GM21447 (cell line): ENCODE results near the gene UBASH3A.

Source experiments
- ATAC-seq: cut with Tn5 transposase; IDR thresholded peaks from one replicate; pipeline ENCODE4 v1.9.1; 2021; ENCODE audit not compliant: unreplicated experiment

The UBASH3A gene

DNA sequence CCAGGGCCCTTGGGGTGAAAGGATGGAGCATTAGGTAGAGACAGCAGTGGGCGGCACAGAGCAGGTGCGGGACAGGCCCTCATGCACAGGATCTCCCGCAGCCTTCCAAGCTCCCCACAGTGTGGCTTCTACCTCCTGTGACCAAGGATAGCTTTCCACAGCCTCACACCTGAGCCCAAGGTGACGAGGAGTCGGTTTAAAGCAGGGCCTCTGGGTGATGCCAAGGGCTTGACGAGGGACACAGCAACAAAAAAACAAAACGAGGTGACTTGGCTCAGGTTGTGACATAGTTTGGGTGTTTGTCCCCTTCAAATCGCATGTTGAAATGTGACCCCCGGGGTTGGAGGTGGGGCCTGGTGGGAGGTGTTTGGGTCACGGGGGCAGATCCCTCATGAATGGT is 77.0 kb downstream of the UBASH3A start:
- no peak for ATAC-seq

DNA sequence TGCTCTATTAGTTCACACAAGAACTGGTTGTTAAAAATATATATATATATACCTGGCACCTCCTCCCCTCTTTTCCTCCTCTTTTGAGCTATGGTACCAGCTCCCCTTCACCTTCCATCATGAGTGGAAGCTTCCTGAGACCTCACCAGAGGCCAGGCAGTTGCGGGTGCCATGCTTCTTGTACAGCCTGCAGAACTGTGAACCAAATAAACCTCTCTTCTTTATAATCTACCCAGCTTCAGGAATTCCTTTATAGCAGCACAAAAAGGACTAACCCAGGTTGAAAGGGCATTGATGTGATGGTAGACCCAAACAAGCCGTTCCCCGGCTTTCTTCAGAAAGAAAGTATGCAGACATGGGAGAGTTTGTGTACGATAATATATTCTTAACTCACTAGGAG is 77.5 kb downstream of the UBASH3A start:
- ATAC-seq: no peak

DNA sequence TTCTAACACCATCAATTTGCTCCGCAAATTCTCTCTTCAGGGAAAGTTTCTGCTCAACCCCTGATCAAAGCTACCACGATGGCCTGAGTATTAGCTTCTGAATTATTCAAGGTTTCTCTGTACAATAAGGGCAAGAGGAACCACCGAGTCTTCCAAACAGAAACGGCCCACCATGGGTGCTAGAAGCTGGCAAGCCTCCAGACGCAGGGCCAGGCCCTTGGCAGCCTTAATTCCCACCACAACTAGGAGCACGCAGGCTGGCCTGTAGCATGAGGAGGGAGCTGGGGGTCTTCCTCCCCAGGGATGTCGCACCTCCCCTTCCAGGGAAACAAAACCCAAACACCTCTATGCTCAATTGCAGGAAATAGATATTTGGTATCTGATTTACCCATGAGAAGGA is 81.3 kb downstream of the UBASH3A start:
- no peak for ATAC-seq

DNA sequence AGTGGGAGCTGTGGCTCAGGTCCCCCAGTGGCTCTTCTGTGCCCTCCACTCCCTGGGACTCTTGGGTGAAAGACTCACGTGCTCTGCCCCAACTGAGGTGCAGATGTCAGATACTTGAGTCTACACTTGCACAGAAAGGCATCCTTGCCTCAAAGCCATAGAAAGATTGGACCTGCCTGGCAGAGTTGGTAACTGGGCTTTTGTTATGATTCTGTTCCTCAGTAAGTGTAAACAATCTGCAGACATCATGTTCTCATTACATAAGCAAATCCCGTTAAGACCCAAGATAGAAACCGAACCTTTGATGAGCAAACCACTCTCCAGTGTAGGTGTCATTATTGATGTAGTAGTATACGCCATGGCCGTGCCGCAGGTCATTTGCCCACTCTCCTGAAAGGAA is 82.4 kb downstream of the UBASH3A start:
- no peak for ATAC-seq

DNA sequence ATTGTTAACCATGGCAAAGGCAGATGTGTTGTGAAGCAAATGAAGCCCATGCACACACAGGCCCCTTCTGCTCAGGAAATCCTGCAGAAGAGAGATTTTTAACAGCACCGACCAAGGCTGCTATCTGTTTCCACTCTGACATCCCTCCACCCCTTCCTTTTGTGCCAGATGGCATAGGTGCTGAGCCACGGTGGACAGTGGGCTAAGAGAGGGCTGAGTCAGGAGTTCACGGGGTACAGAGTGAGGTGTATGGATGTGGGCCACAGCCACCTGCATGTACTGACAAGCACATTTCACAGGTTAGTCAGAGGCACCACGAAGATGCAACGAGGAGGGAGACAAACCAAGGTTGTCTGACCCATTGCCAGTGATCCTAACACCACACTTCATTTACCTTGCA is 82.8 kb downstream of the UBASH3A start:
- ATAC-seq: no peak

DNA sequence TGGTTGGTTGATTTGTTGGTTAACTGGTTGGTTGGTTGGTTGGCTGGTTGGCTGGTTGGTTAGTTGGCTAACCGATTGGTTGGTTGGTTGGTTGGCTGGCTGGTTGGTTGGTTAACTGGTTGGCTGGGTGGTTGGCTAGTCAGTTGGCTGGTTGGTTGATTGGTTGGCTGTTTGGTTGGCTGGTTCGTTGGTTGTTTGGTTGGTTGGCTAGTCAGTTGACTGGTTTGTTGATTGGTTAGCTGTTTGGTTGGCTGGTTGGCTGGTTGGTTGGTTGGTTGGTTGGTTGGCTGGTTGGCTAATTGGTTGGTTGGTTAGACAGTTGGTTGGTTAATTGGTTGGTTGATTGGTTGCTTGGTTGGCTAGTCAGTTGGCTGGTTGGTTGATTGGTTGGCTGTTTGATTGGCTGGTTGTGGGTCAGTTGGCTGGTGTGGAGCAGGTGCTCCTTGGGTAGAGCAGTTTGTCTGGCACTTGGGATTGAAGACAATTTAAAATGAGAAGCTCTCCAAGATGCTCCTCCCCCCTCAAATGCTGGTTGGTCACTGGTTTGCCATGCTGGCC is 85.4 kb downstream of the UBASH3A start:
- no peak for ATAC-seq

DNA sequence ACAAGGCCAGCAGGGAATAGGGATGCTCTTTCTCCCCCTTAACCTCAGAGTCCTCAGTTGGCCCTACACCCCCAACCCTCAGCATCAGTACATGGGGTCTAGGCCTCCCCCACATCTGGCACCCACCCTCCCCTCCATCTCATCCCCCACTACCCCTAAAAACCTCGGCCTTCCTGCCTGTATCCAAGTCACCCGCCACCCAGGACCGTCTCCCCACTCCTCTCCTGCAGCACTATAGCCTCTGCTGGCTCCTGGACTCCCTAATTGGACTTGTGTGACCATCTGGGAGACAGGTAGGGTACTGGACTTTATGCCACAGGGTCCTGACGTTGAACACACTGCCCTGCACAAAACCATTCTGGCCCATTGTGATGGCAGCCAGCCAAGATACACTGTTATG is 86.3 kb downstream of the UBASH3A start:
- ATAC-seq: no peak

DNA sequence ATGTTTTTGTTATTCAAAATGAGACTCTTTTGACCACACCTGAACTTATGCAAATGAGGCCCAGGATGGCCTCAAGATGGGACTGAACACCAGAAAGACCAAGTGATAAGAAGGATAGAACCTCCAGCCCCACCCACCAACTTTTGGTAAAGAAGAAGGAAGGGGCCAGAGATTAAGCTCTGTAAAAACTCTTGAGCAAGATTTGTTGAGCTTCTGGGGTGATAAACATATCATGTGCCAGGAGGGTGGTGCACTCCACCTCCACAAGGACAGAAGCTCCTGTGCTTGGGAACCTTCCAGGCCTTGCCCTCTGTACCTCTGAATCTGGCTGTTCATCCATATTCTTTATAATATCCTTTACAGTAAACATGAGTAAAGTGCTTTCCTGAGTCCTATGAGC is 87.0 kb downstream of the UBASH3A start:
- no peak for ATAC-seq

DNA sequence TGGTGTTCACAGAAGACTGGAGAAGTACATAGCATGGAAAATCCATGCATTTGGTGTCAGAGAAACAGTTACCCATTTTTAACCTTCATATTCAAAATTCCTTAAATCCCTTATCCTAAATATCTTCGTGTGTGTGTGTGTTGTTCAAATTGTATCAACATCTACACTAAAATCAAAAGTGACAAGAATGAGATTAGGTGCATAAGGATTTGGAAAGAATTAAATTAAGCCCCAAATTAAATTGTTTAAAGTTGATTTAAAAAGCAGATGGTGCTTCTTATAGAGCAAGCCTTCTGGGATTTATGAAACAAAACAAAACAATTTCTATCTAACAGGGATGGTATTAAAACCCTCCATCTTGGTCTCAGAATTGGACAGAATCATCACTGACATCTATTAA is 87.6 kb downstream of the UBASH3A start:
- no peak for ATAC-seq

DNA sequence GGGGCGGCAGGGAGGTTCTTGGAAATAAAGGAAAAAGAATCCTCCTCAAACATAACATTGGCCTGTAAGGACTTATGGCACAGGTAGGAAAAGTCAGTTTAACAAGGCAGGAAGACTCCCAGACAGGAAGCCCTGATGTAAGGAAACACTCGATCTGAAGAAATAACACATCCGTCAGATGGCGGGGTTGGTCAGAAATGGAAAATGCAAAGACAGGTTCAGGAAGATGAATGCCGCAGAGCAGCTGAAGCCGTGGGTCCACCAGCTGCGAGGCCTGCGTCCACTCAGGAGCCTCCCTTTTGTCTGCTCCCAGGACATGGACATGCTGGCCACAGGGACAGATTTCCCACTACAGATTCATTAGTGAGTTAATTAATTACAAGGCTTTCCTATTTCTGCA is 88.5 kb downstream of the UBASH3A start:
- no peak for ATAC-seq

DNA sequence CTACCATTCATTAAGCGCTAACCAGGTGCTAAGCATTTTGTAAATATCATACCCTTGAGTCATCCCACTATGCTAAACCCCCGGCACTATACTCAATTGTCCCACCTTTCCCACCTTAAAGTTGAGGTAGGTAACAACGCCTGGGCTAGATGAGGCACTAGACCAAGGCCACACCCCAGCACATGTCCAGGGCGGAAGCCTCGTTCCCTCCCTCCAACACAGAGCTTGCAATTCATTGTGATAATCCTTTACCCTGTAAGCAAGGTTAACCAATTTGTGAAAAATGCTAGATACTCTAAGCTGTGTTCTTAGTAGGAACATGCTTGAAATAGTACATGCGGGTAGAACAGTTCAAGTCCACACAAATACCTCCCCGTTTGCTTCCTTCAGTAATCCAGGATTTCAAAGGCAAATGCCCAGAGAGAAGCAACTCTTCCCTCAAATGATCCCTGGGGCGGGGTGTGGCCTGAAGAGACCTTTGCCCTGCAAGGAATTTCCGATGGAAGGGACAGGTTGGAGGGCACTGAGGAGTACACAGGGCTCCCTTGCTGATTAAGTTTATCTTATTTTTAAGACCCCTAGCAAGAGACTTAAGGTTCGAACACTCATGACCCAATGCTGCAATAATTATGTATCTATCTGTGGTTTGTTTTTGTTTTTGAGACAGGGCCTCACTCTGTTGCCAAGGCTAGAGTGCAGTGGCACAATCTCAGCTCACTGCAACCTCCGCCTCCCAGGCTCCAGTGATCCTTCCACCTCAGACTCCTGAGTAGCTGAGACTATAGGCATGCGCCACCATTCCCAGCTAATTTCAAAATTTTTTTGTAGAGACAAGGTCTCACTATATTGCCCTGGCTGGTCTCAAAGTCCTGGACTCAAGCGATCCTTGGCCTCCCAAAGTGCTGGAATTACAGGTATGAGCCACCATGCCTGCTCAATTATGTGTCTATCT is 89.7 kb downstream of the UBASH3A start:
- no peak for ATAC-seq

DNA sequence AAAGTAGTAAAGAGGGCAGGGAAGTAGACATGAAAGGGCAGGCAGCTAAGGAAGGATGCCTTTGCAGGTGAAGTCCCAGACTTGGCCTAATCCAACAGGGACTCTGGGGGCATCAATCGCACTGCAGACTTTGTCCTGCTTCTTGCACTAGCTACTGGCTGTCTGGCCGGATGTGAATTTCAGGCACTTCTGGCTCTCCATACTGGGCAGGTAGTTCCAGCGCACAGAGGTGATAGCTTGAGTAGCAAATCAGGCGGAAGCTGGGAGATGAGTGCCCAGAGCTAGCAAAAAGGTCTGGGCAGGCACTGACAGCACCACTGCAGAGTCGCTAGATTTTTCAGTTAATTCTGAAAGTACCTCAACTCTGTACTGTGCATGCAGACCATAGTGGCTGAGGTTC is 91.3 kb downstream of the UBASH3A start:
- ATAC-seq: no peak

DNA sequence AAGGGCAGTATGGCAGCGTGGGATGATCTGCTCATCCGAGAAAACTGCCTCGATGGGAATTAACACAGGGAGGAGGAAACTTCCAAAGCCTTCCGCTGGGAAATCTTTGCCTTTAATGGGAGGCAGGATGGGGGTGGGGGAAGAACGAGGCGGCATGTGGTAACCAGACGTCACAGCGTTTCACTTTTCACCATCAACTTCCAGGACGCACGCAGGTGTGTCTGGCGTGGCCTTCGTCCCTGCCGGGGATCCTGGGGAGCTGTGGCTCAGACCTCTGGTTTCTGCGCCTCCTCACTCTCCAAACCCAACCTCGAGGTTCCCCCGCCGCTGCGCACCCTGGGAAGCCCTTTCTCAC is 92.0 kb downstream of the UBASH3A start:
- ATAC-seq: peak; percentile 26

DNA sequence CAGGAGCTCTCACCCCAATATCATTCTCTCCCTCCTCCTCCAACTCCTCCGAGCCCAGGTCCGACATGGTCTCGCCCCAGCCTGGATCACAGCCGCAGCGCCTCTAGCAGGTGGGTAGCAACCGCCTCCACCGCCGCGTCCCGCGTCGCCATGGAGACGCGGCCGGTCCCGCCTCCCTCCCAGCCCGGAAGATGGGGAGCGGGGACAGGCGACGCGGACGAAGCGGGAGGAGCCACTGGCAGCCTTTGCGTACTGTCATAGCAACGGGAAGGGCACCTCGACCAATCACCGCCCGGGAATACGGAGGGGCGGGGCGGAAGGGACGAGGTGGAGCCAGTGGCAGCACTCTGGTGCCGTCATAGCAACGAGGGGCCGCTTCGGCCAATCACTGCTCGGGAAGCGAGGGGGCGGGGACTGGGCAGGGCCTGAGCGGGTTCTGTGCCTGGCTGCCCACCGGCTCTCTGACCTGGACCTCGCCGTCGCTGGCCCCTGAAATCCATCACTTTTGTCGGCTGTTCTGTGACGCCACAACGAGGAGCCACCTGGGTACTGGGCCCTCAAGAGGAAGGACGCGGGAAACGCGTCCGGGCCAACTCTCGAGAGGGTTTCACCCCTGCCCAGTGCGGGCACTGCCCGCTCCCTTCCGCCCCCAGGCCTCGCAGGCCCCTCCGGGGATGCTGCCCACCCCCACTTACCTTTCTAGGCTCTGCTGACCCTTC is 92.6 kb downstream of the UBASH3A start, which contains the start of gene RSPH1:
TSS of gene RSPH1 (minus strand) at position 105 of the 719 bp plus-strand sequence. CDS start at position 67, 38 bp downstream.
- peak; percentile 98 for ATAC-seq

DNA sequence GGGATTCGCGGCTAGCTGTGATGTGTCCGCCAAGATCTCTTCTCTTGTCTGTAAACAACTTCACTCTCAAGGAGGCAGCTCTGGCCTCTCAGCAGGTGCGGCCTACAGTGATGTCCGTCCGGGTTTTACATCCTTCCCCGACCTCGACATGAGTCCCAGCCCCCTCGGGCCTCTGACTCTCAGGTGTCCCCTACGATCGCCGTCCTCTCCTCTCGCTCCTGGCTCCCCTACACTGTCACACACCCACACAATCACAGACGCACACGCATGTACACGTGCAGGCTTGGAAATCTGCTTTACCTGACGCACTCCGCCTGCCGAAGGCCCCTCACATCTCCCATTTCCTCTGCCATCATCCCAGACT is 93.1 kb downstream of the UBASH3A start:
- peak; percentile 2 for ATAC-seq
